ENCODE measurements around the gene TIPIN. TPM values are rescaled to one million over a fixed set of nuclear protein-coding genes. Genes with fewer than 3 reads are reported as not detected.
A peak's percentile ranks its signal among the peaks of the same experiment; 100 is the strongest.
"Not testable (repeated sequence)": the region's sequence is repeated elsewhere in the genome, so short reads cannot be mapped to it uniquely, and the experiment has no call there.

Gene TIPIN
- polyA plus RNA-seq, 2 donors, result 6.3 to 7.7 TPM

GRCh38 chr15:66309828-66310227 lies 46.7 kb downstream of the TIPIN start:
- 94 to 100% methylated on average over 3 of the region's 3 CpGs for WGBS, 2 donors
- no peak overlapping the region for H3K4me3 ChIP-seq (ENCODE audit: low read depth in 1 of 2, low read length in 2 of 2)

GRCh38 chr15:66308531-66308930 lies 48.0 kb downstream of the TIPIN start:
- Histone ChIP-seq H3K9me3 (ENCODE audit: control insufficient read depth in 2 of 2, insufficient read depth in 1 of 2, low read depth in 1 of 2, low read length in 1 of 2) (no peaks in the 10 kb centered on the region), H3K4me3 (ENCODE audit: low read depth in 1 of 2, low read length in 2 of 2) (no peak overlapping the region), H3K27me3 (ENCODE audit: control insufficient read depth in 1 of 2, insufficient read depth in 2 of 2, low read length in 2 of 2) (no peaks in the 10 kb centered on the region), H3K4me1 (ENCODE audit: control insufficient read depth in 2 of 2, insufficient read depth in 2 of 2, low read length in 1 of 2) (no peaks in the 10 kb centered on the region), H3K27ac (ENCODE audit: low read depth in 2 of 2, low read length in 1 of 2) (no peak overlapping the region), H3K36me3 (ENCODE audit: control insufficient read depth in 2 of 2, insufficient read depth in 2 of 2, low read length in 1 of 2) (peaks cover 9 to 12% of the 10 kb centered on the region in 2 donors)
- WGBS, 2 donors, result 94 to 95% methylated on average over 3 of the region's 3 CpGs

More at GRCh38 chr15:66309828-66310227, 46.7 kb downstream of the TIPIN start:
- H3K36me3 ChIP-seq (ENCODE audit: control insufficient read depth in 2 of 2, insufficient read depth in 2 of 2, low read length in 1 of 2), result peaks cover 9 to 12% of the 10 kb centered on the region in 2 donors
- no peaks in the 10 kb centered on the region for H3K9me3 ChIP-seq (ENCODE audit: control insufficient read depth in 2 of 2, insufficient read depth in 1 of 2, low read depth in 1 of 2, low read length in 1 of 2)
- no peak overlapping the region for H3K27ac ChIP-seq (ENCODE audit: low read depth in 2 of 2, low read length in 1 of 2)
- H3K4me1 ChIP-seq (ENCODE audit: control insufficient read depth in 2 of 2, insufficient read depth in 2 of 2, low read length in 1 of 2), result no peaks in the 10 kb centered on the region
- no peaks in the 10 kb centered on the region for H3K27me3 ChIP-seq (ENCODE audit: control insufficient read depth in 1 of 2, insufficient read depth in 2 of 2, low read length in 2 of 2)

GRCh38 chr15:66306381-66306780 lies 50.1 kb downstream of the TIPIN start:
- no peaks in the 10 kb centered on the region for H3K27me3 ChIP-seq (ENCODE audit: control insufficient read depth in 1 of 2, insufficient read depth in 2 of 2, low read length in 2 of 2)
- WGBS, 2 donors, result 74 to 93% methylated on average over 3 of the region's 3 CpGs
- H3K36me3 ChIP-seq (ENCODE audit: control insufficient read depth in 2 of 2, insufficient read depth in 2 of 2, low read length in 1 of 2), result peaks cover 8 to 11% of the 10 kb centered on the region in 2 donors
- H3K9me3 ChIP-seq (ENCODE audit: control insufficient read depth in 2 of 2, insufficient read depth in 1 of 2, low read depth in 1 of 2, low read length in 1 of 2), result no peaks in the 10 kb centered on the region
- H3K4me1 ChIP-seq (ENCODE audit: control insufficient read depth in 2 of 2, insufficient read depth in 2 of 2, low read length in 1 of 2), result no peaks in the 10 kb centered on the region
- H3K27ac ChIP-seq (ENCODE audit: low read depth in 2 of 2, low read length in 1 of 2), result no peak overlapping the region
- H3K4me3 ChIP-seq (ENCODE audit: low read depth in 1 of 2, low read length in 2 of 2), result no peak overlapping the region

GRCh38 chr15:66304425-66304824 lies 52.1 kb downstream of the TIPIN start:
- H3K27ac ChIP-seq (ENCODE audit: low read depth in 2 of 2, low read length in 1 of 2); H3K36me3 ChIP-seq (ENCODE audit: control insufficient read depth in 2 of 2, insufficient read depth in 2 of 2, low read length in 1 of 2); H3K4me1 ChIP-seq (ENCODE audit: control insufficient read depth in 2 of 2, insufficient read depth in 2 of 2, low read length in 1 of 2); H3K27me3 ChIP-seq (ENCODE audit: control insufficient read depth in 1 of 2, insufficient read depth in 2 of 2, low read length in 2 of 2); H3K9me3 ChIP-seq (ENCODE audit: control insufficient read depth in 2 of 2, insufficient read depth in 1 of 2, low read depth in 1 of 2, low read length in 1 of 2); H3K4me3 ChIP-seq (ENCODE audit: low read depth in 1 of 2, low read length in 2 of 2): not testable (repeated sequence)
- 75 to 79% methylated on average over 10 of the region's 10 CpGs for WGBS, 2 donors

- Histone ChIP-seq H3K27ac (ENCODE audit: low read depth in 2 of 2, low read length in 1 of 2) (no peak overlapping the region), H3K36me3 (ENCODE audit: control insufficient read depth in 2 of 2, insufficient read depth in 2 of 2, low read length in 1 of 2) (peaks cover 3% of the 10 kb centered on the region in 2 donors), H3K9me3 (ENCODE audit: control insufficient read depth in 2 of 2, insufficient read depth in 1 of 2, low read depth in 1 of 2, low read length in 1 of 2) (no peaks in the 10 kb centered on the region), H3K27me3 (ENCODE audit: control insufficient read depth in 1 of 2, insufficient read depth in 2 of 2, low read length in 2 of 2) (no peaks in the 10 kb centered on the region), H3K4me1 (ENCODE audit: control insufficient read depth in 2 of 2, insufficient read depth in 2 of 2, low read length in 1 of 2) (no peaks in the 10 kb centered on the region), H3K4me3 (ENCODE audit: low read depth in 1 of 2, low read length in 2 of 2) (no peak overlapping the region)
- 92 to 95% methylated on average over 5 of the region's 5 CpGs for WGBS, 2 donors
Measured at GRCh38 chr15:66302489-66303278, 53.8 kb downstream of the TIPIN start.

- Histone ChIP-seq H3K9me3 (ENCODE audit: control insufficient read depth in 2 of 2, insufficient read depth in 1 of 2, low read depth in 1 of 2, low read length in 1 of 2) (no peaks in the 10 kb centered on the region), H3K4me3 (ENCODE audit: low read depth in 1 of 2, low read length in 2 of 2) (no peak overlapping the region), H3K36me3 (ENCODE audit: control insufficient read depth in 2 of 2, insufficient read depth in 2 of 2, low read length in 1 of 2) (no peaks in the 10 kb centered on the region), H3K27me3 (ENCODE audit: control insufficient read depth in 1 of 2, insufficient read depth in 2 of 2, low read length in 2 of 2) (no peaks in the 10 kb centered on the region), H3K4me1 (ENCODE audit: control insufficient read depth in 2 of 2, insufficient read depth in 2 of 2, low read length in 1 of 2) (no peaks in the 10 kb centered on the region), H3K27ac (ENCODE audit: low read depth in 2 of 2, low read length in 1 of 2) (no peak overlapping the region)
- WGBS, 2 donors, result 65 to 73% methylated on average over 4 of the region's 4 CpGs
Measured at GRCh38 chr15:66298803-66299251, 57.7 kb downstream of the TIPIN start.

- WGBS, 2 donors, result 74 to 78% methylated on average over 5 of the region's 5 CpGs
- H3K9me3 ChIP-seq (ENCODE audit: control insufficient read depth in 2 of 2, insufficient read depth in 1 of 2, low read depth in 1 of 2, low read length in 1 of 2), result no peaks in the 10 kb centered on the region
- no peaks in the 10 kb centered on the region for H3K27me3 ChIP-seq (ENCODE audit: control insufficient read depth in 1 of 2, insufficient read depth in 2 of 2, low read length in 2 of 2)
- H3K4me1 ChIP-seq (ENCODE audit: control insufficient read depth in 2 of 2, insufficient read depth in 2 of 2, low read length in 1 of 2), result no peaks in the 10 kb centered on the region
- no peak overlapping the region for H3K4me3 ChIP-seq (ENCODE audit: low read depth in 1 of 2, low read length in 2 of 2)
- H3K27ac ChIP-seq (ENCODE audit: low read depth in 2 of 2, low read length in 1 of 2), result no peak overlapping the region
- H3K36me3 ChIP-seq (ENCODE audit: control insufficient read depth in 2 of 2, insufficient read depth in 2 of 2, low read length in 1 of 2), result no peaks in the 10 kb centered on the region
Measured at GRCh38 chr15:66296186-66296585, 60.3 kb downstream of the TIPIN start.

- Histone ChIP-seq H3K27me3 (ENCODE audit: control insufficient read depth in 1 of 2, insufficient read depth in 2 of 2, low read length in 2 of 2) (no peaks in the 10 kb centered on the region), H3K9me3 (ENCODE audit: control insufficient read depth in 2 of 2, insufficient read depth in 1 of 2, low read depth in 1 of 2, low read length in 1 of 2) (no peaks in the 10 kb centered on the region), H3K4me3 (ENCODE audit: low read depth in 1 of 2, low read length in 2 of 2) (peak overlapping the region in 1 of 2 donors; percentile 75), H3K27ac (ENCODE audit: low read depth in 2 of 2, low read length in 1 of 2) (no peak overlapping the region), H3K36me3 (ENCODE audit: control insufficient read depth in 2 of 2, insufficient read depth in 2 of 2, low read length in 1 of 2) (no peaks in the 10 kb centered on the region), H3K4me1 (ENCODE audit: control insufficient read depth in 2 of 2, insufficient read depth in 2 of 2, low read length in 1 of 2) (peaks cover 0 to 3% of the 10 kb centered on the region in 2 donors)
- WGBS, 2 donors, result 39 to 42% methylated on average over 3 of the region's 3 CpGs
Measured at GRCh38 chr15:66294932-66295235, 61.6 kb downstream of the TIPIN start.

- Histone ChIP-seq H3K27me3 (ENCODE audit: control insufficient read depth in 1 of 2, insufficient read depth in 2 of 2, low read length in 2 of 2) (no peaks in the 10 kb centered on the region), H3K9me3 (ENCODE audit: control insufficient read depth in 2 of 2, insufficient read depth in 1 of 2, low read depth in 1 of 2, low read length in 1 of 2) (no peaks in the 10 kb centered on the region), H3K4me3 (ENCODE audit: low read depth in 1 of 2, low read length in 2 of 2) (peak overlapping the region; percentile 75 to 80), H3K27ac (ENCODE audit: low read depth in 2 of 2, low read length in 1 of 2) (peak overlapping the region; percentile 95 to 97), H3K4me1 (ENCODE audit: control insufficient read depth in 2 of 2, insufficient read depth in 2 of 2, low read length in 1 of 2) (peaks cover 0 to 3% of the 10 kb centered on the region in 2 donors), H3K36me3 (ENCODE audit: control insufficient read depth in 2 of 2, insufficient read depth in 2 of 2, low read length in 1 of 2) (no peaks in the 10 kb centered on the region)
- WGBS, 2 donors, result 3 to 4% methylated on average over 16 of the region's 16 CpGs
Measured at GRCh38 chr15:66294157-66294931, 62.1 kb downstream of the TIPIN start.
